Measurements from ENCODE around the gene WDR37.

- TF ChIP-seq EZH2 (IDR thresholded peaks at IDR 0.05; ENCODE audit: insufficient read depth, poor library complexity, severe bottlenecking) (no peak), EZH2phosphoT487 (IDR thresholded peaks at IDR 0.05; ENCODE audit: insufficient read depth, low read depth) (no peak)
Measured at GRCh38 chr10:1085258-1085657, 29.1 kb downstream of the WDR37 start.

Data from GM23248 (cell line).